Measurements from ENCODE around the gene ATF6B.
A peak's percentile ranks its signal among the peaks of the same experiment; 100 is the strongest.

The ATF6B gene

GRCh38 chr6:32127717-32128592 lies at the start of gene ATF6B:
ATF6B (minus strand) TSS chr6:32128246; CDS start chr6:32128207, 39 bp downstream.
- peak; percentile 98 to 99 for DNase-seq (ENCODE audit: low read depth in 2 of 2)

- no peak for DNase-seq (ENCODE audit: low read depth in 2 of 2)
Observed at GRCh38 chr6:32177183-32177787, 49.2 kb upstream of the ATF6B start.

- no peak for DNase-seq (ENCODE audit: low read depth in 2 of 2)
Observed at GRCh38 chr6:32176476-32177182, 48.6 kb upstream of the ATF6B start.

GRCh38 chr6:32175711-32176475 lies 47.8 kb upstream of the ATF6B start, which contains the start of gene AGPAT1:
AGPAT1 (minus strand) TSS chr6:32176084; CDS start chr6:32171496, 4,588 bp downstream.
- peak; percentile 94 for DNase-seq (ENCODE audit: low read depth in 2 of 2)

- no peak for DNase-seq (ENCODE audit: low read depth in 2 of 2)
Observed at GRCh38 chr6:32175322-32175710, 47.3 kb upstream of the ATF6B start.

- no peak for DNase-seq (ENCODE audit: low read depth in 2 of 2)
Observed at GRCh38 chr6:32174416-32174815, 46.4 kb upstream of the ATF6B start.

GRCh38 chr6:32173051-32173727 lies 45.1 kb upstream of the ATF6B start:
- DNase-seq (ENCODE audit: low read depth in 2 of 2), result no peak

GRCh38 chr6:32171234-32171633 lies 43.2 kb upstream of the ATF6B start:
- DNase-seq (ENCODE audit: low read depth in 2 of 2), result no peak

- DNase-seq (ENCODE audit: low read depth in 2 of 2), result no peak
Observed at GRCh38 chr6:32170294-32170693, 42.2 kb upstream of the ATF6B start.

GRCh38 chr6:32168807-32169591 lies 41.0 kb upstream of the ATF6B start:
- DNase-seq (ENCODE audit: low read depth in 2 of 2), result no peak

- no peak for DNase-seq (ENCODE audit: low read depth in 2 of 2)
Observed at GRCh38 chr6:32168350-32168749, 40.3 kb upstream of the ATF6B start.

GRCh38 chr6:32167761-32168262 lies 39.8 kb upstream of the ATF6B start:
- DNase-seq (ENCODE audit: low read depth in 2 of 2), result no peak

- DNase-seq (ENCODE audit: low read depth in 2 of 2), result no peak
Observed at GRCh38 chr6:32167154-32167760, 39.2 kb upstream of the ATF6B start.

- no peak for DNase-seq (ENCODE audit: low read depth in 2 of 2)
Observed at GRCh38 chr6:32166411-32167061, 38.5 kb upstream of the ATF6B start.

- DNase-seq (ENCODE audit: low read depth in 2 of 2), result no peak
Observed at GRCh38 chr6:32164295-32164694, 36.2 kb upstream of the ATF6B start, which contains the start of gene EGFL8. EGFL8 (plus strand) TSS chr6:32164595; CDS start chr6:32166166, 1,571 bp downstream.

GRCh38 chr6:32163559-32164258 lies 35.7 kb upstream of the ATF6B start:
- no peak for DNase-seq (ENCODE audit: low read depth in 2 of 2)

- DNase-seq (ENCODE audit: low read depth in 2 of 2), result no peak
Observed at GRCh38 chr6:32158052-32158451, 30.0 kb upstream of the ATF6B start.

GRCh38 chr6:32156891-32157290 lies 28.8 kb upstream of the ATF6B start:
- DNase-seq (ENCODE audit: low read depth in 2 of 2), result no peak
